HG03378 (cell line): ENCODE data around the gene MICAL2.

Experiments used
- ATAC-seq: cut with Tn5 transposase; IDR thresholded peaks from one replicate; pipeline ENCODE4 v1.9.1; 2021; ENCODE audit warnings: mild to moderate bottlenecking, moderate library complexity; ENCODE audit not compliant: unreplicated experiment

Gene MICAL2

DNA sequence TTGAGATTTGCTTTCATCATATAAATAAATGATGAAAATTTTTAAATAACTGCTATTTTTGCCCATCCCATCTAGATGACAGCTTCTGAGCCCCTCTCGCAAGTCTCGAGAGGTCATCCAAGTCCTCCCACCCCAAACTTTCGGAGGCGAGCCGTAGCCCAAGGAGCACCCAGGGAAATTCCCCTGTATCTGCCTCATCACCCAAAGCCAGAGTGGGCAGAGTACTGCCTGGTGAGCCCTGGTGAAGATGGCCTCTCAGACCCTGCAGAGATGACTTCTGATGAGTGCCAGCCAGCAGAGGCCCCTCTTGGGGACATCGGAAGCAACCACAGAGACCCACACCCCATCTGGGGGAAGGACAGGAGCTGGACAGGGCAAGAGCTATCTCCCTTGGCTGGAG is 183.1 kb downstream of the MICAL2 start:
- no peak for ATAC-seq

DNA sequence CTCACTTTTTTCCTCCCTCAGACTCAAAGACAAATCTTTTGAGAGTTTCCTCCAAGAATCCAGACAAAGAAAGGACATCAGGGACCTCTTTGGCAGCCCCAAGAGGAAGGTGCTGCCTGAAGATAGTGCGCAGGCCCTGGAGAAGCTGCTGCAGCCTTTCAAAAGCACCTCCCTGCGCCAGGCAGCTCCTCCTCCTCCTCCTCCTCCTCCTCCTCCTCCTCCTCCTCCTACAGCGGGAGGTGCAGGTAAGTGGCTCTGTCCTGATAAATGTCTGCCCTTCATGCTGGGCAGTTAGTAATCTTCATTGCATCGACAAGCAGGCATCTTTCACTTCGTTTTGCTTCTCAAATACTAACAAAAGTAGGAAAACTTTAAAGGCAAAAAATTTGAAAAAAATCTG is 184.2 kb downstream of the MICAL2 start:
- ATAC-seq = no peak

DNA sequence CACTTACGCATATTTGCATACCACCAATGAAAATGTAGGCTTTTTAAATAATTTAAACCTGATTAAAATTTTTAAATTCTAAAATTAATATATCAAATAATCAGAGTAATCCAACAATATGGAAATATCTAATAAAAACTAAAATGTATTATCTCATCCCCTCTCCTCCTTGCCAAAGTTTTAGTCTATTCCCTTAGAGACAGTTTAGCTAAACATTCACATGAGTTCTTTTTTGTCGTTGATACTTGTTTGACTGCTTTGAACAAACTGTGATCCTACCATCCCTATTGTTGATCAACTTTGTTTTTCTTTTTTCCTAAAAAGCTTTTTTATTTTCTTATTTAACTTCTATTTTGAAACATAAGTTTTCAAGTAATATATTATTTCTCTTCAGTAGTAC is 185.6 kb downstream of the MICAL2 start:
- ATAC-seq = no peak

DNA sequence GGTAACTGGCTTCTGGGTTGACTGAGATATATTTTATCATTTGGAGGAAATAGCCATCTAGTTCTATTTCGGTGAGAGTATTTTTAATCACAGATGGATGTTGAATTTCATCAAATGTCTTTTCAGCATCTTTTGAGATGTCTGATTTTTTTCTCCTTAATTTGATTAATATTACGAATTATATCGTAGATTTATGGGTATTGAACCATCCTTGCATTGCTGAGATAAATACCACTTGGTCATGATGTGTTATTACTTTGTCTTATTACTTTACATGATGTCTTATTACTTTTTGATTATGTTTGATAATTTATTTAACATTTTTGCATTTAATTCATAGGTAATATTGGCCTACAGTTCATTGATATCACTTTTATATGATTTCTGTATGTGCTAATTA is 188.2 kb downstream of the MICAL2 start:
- ATAC-seq = no peak

DNA sequence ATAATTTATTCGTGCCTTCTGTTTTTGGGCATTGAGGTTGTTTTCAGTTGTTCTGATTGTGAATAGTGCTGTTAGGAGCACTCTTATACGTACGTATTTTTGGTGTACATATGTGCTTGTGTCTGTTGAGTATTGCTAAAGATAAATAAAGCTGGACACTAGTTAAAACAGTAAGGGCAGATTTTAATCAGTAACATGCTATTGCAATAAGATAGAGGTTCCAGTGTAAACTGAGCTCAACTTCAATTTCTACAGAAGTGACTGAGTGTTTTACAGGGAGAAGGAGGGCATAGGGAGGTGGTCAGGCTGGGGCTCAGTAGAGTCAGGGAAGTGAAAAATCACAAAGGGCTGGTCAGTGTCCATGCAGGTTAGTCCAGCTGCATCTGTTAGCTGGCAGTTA is 191.0 kb downstream of the MICAL2 start:
- no peak for ATAC-seq

DNA sequence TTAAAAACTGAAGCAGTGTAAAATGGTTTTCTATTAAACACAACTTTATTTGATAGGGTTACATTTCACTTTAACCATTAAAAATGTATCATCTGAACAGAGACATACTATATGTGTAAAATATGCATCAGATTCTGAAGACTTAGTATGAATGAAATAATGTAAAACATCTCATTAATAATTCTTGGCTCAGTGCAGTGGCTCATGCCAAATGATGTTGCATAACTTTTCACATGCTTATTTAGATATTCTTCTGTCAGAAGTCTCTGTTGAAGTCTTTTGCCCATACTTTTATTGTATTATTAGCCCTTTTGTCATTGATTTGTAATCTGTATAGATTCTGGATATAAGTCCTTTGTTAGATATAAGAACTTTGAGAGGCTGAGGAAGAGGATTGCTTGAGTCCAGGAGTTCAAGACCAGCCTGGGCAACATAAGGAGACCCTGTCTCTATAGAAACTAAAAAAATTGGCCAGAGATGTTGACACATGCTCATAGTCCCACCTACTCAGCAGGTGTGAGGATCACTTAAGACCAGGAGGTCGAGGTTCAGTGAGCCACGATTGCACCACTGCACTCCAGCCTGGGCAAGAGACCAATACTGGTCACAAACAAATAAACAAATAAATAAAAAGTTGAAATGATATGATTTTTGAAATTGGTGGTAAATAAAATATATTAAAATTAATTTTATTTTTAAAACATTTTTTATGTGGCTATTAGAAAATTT is 193.2 kb downstream of the MICAL2 start:
- no peak for ATAC-seq

DNA sequence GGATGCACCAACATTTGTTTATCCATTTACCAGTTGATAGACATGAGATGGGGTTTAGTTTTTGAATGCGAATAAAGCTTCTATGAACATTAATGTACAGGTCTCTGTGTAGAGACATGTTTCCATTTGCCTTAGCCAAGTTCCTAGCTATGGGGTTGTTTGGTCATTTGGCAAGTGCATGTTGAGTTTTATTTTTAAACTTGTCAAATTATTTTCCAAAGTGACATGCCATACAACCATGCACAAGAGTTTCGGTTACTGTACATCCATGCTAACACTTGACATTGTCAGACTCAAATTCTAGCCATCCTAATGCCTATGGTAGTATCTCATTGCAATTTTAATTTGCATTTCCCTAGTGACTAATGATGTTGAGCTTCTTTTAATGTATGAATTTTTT is 196.4 kb downstream of the MICAL2 start:
- ATAC-seq = no peak

DNA sequence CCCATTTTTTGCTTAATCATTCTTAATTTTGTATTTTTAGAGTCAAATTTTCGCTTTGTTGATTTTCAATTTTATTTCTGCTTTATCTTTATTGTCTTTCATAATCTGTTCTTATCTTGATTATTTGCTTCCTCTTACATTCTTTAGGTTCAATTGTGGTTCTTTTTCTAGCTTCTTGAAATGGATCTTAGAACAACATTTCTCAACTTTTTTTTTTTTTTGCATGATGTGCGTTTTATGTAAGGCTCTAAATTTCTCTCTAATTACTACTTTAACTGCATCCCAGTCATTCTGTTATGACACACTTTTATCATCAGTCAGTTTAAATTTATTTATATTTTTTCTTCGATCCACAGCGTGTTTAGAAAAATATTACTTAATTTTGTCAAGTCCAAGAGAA is 201.7 kb downstream of the MICAL2 start:
- ATAC-seq = no peak
